OCI-LY3 (cell line): ENCODE results near the gene ADPRM.

Experiments
- H2AFZ ChIP-seq: fragments of 200-600, 300-600 bp; shearing (Covaris generic); 2 replicates; pipeline ENCODE4 v1.6.0; 2014; ENCODE audit warnings: antibody characterized with exemption, low read depth, low read length
- H3K27ac ChIP-seq: fragments of 200-600, 300-600 bp; sonication (generic); 2 replicates; pipeline ENCODE4 v1.5.1; 2014; ENCODE audit warnings: mild to moderate bottlenecking, low read length, moderate library complexity, mixed read lengths
- H3K27me3 ChIP-seq: fragments of 200-600, 300-600 bp; sonication (generic); 2 replicates; pipeline ENCODE4 v1.6.1; 2014; ENCODE audit warnings: low read depth, low read length, mixed read lengths
- H3K36me3 ChIP-seq: fragments of 200-600, 300-600 bp; sonication (generic); replicated peaks from 2 replicates; pipeline ENCODE3; 2014; ENCODE audit warnings: low read depth, low read length, mixed read lengths
- H3K4me1 ChIP-seq: fragments of 300-600, 200-600 bp; sonication (generic); 2 replicates; pipeline ENCODE4 v1.6.1; 2014; ENCODE audit warnings: low read length, mixed read lengths
- H3K4me2 ChIP-seq: fragments of 200-600, 300-600 bp; sonication (generic); 2 replicates; pipeline ENCODE4 v1.6.1; 2014; ENCODE audit warnings: low read length, mixed read lengths
- H3K4me3 ChIP-seq: fragments of 300-600, 200-600 bp; sonication (generic); 2 replicates; pipeline ENCODE4 v1.5.1; 2014; ENCODE audit warnings: antibody characterized with exemption, mild to moderate bottlenecking, low read length, moderate library complexity
- H3K79me2 ChIP-seq: fragments of 300-600, 200-600 bp; shearing (Covaris generic); 2 replicates; pipeline ENCODE4 v1.6.1; 2014; ENCODE audit warnings: mild to moderate bottlenecking, low read length, mixed read lengths
- H3K9ac ChIP-seq: fragments of 300-600, 200-600 bp; shearing (Covaris generic); 2 replicates; pipeline ENCODE4 v1.6.0; 2014; ENCODE audit warnings: mild to moderate bottlenecking, low read length, moderate library complexity
- H3K9me3 ChIP-seq: fragments of 200-600, 300-600 bp; shearing (Covaris generic); 2 replicates; pipeline ENCODE4 v1.6.1; 2014; ENCODE audit warnings: low read length, mixed read lengths; ENCODE audit not compliant: insufficient read depth
- H4K20me1 ChIP-seq: fragments of 200-600, 300-600 bp; sonication (generic); 2 replicates; pipeline ENCODE4 v1.6.1; 2016; ENCODE audit warnings: low read length, mixed read lengths; ENCODE audit not compliant: insufficient read depth
- EZH2phosphoT487 ChIP-seq: fragments of 200-600 bp; shearing (Covaris generic); IDR thresholded peaks from 2 replicates; pipeline ENCODE4 v1.6.1; 2018; ENCODE audit warnings: antibody characterized with exemption, mixed run types, low read depth
- TF ChIP-seq, protein P1 (sequence below): fragments of 200-600, 300-600 bp; sonication (generic); IDR thresholded peaks from 2 replicates; pipeline ENCODE4 v1.5.1; 2014; ENCODE audit warnings: antibody characterized with exemption, low read length, low read depth

The ADPRM gene

DNA sequence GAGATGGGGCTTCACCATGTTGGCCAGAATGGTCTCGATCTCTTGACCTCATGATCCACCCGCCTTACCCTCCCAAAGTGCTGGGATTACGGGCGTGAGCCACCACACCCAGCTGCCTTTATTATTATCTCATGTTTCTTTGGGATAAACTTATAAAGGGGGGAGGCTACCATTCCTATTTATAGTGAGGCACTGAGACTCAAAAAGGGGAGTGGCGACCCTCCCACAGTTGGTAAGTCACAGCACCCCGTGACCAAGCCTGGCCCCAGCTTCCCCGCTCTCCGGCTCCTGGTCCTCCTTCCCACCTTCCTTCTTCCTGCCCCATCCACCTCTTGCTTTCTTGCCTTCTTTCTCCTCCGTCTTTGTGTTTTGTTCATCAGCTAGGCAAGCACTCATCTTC, 45.5 kb upstream of the ADPRM start:
- Histone ChIP-seq H4K20me1 (no peaks in the 10 kb centered on the region), H3K27me3 (no peaks in the 10 kb centered on the region), H3K4me2 (no peak overlapping the region), H3K36me3 (no peaks in the 10 kb centered on the region), H3K4me1 (no peaks in the 10 kb centered on the region), H3K4me3 (no peak overlapping the region), H3K79me2 (no peaks in the 10 kb centered on the region), H2AFZ (no peak overlapping the region), H3K9me3 (no peaks in the 10 kb centered on the region), H3K27ac (no peak overlapping the region), H3K9ac (no peak overlapping the region)
- TF ChIP-seq EZH2phosphoT487, result no peak
- TF ChIP-seq, protein P1, sequence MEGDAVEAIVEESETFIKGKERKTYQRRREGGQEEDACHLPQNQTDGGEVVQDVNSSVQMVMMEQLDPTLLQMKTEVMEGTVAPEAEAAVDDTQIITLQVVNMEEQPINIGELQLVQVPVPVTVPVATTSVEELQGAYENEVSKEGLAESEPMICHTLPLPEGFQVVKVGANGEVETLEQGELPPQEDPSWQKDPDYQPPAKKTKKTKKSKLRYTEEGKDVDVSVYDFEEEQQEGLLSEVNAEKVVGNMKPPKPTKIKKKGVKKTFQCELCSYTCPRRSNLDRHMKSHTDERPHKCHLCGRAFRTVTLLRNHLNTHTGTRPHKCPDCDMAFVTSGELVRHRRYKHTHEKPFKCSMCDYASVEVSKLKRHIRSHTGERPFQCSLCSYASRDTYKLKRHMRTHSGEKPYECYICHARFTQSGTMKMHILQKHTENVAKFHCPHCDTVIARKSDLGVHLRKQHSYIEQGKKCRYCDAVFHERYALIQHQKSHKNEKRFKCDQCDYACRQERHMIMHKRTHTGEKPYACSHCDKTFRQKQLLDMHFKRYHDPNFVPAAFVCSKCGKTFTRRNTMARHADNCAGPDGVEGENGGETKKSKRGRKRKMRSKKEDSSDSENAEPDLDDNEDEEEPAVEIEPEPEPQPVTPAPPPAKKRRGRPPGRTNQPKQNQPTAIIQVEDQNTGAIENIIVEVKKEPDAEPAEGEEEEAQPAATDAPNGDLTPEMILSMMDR, result no peak

GRCh38 chr17:10652984-10653659, 44.3 kb upstream of the ADPRM start:
- Histone ChIP-seq H3K79me2 (no peaks in the 10 kb centered on the region), H3K4me3 (no peak overlapping the region), H2AFZ (no peak overlapping the region), H3K9ac (no peak overlapping the region), H3K27ac (no peak overlapping the region), H3K36me3 (no peaks in the 10 kb centered on the region), H3K4me1 (no peaks in the 10 kb centered on the region), H4K20me1 (no peaks in the 10 kb centered on the region), H3K27me3 (no peaks in the 10 kb centered on the region), H3K9me3 (no peaks in the 10 kb centered on the region), H3K4me2 (no peak overlapping the region)
- TF ChIP-seq EZH2phosphoT487, result no peak
- TF ChIP-seq, protein P1, result no peak

- H3K9me3 ChIP-seq, result no peaks in the 10 kb centered on the region
Measured at GRCh38 chr17:10653987-10654386, 43.4 kb upstream of the ADPRM start.

DNA sequence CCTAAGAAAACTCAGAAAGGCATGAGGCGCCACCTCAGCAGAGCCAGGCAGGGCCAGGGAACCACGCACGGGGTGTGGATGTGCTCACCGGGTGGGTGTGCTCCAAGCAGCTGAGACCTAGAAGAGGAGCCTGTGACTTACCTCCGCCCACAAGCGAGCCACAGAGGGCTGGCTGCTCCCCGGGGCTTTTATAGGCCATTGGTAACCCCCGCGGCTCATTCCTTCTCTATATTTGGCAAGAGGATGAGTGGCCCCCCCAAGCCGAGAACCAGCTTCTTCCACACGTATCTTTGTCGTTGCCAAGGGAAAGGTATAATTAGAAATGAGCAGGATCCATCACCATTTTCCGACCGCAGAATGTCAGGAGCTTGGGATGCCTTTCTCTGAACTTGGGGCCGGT, 40.2 kb upstream of the ADPRM start, which contains the start of gene MYH3:
Gene MYH3, minus strand, starts transcription at position 162 of the 400 bp plus-strand sequence. CDS start 2,245 bp downstream, outside the sequence.
- Histone ChIP-seq H3K79me2 (no peaks in the 10 kb centered on the region), H3K9ac (no peak within 1 kb of the TSS), H3K9me3 (no peaks in the 10 kb centered on the region), H3K4me3 (no peak within 1 kb of the TSS), H4K20me1 (no peaks in the 10 kb centered on the region), H3K4me1 (no peaks in the 10 kb centered on the region), H3K27ac (no peak within 1 kb of the TSS), H3K36me3 (no peaks in the 10 kb centered on the region), H3K27me3 (no peaks in the 10 kb centered on the region), H3K4me2 (no peak within 1 kb of the TSS), H2AFZ (no peak within 1 kb of the TSS)
- no peak for TF ChIP-seq EZH2phosphoT487
- TF ChIP-seq, protein P1, result no peak

More at GRCh38 chr17:10653987-10654386, 43.4 kb upstream of the ADPRM start:
- TF ChIP-seq, protein P1, result no peak
- TF ChIP-seq EZH2phosphoT487, result no peak
- Histone ChIP-seq H3K79me2 (no peaks in the 10 kb centered on the region), H3K27ac (no peak overlapping the region), H3K4me3 (no peak overlapping the region), H4K20me1 (no peaks in the 10 kb centered on the region), H3K36me3 (no peaks in the 10 kb centered on the region), H3K4me2 (no peak overlapping the region), H3K27me3 (no peaks in the 10 kb centered on the region), H3K9ac (no peak overlapping the region), H2AFZ (no peak overlapping the region), H3K4me1 (no peaks in the 10 kb centered on the region)
